Calu3 (cell line): ENCODE results near the gene DKC1. TPM values are rescaled to one million over a fixed set of nuclear protein-coding genes. Genes with fewer than 3 reads are reported as not detected.

Source experiments
- BruUV-seq: library from RNA; stranded (reverse); fragments of 400-500 nt; replicated peaks from 2 replicates; lab custom pipeline; 2021; lab: Mats Ljungman, UMichigan
- CTCF ChIA-PET: fragments of 300-600 bp; sonication (Branson Sonifier 250); formaldehyde crosslinking; loops from one replicate; lab custom pipeline; 2022; ENCODE audit warnings: antibody characterized with exemption; lab: Charles Lee
- DNase-seq: peaks from one replicate; pipeline ENCODE4 v3.0.0; 2022
- H3K27ac Mint-ChIP-seq: one replicate; pipeline ENCODE4 v1.8.0; 2022; ENCODE audit warnings: mixed read lengths; ENCODE audit not compliant: unreplicated experiment
- H3K27me3 Mint-ChIP-seq: one replicate; pipeline ENCODE4 v1.8.0; 2022; ENCODE audit warnings: mixed read lengths; ENCODE audit not compliant: unreplicated experiment
- H3K36me3 Mint-ChIP-seq: one replicate; pipeline ENCODE4 v1.8.0; 2022; ENCODE audit warnings: mild to moderate bottlenecking, moderate library complexity, mixed read lengths; ENCODE audit not compliant: insufficient read depth, unreplicated experiment
- H3K4me1 Mint-ChIP-seq: one replicate; pipeline ENCODE4 v1.8.0; 2022; ENCODE audit warnings: mild to moderate bottlenecking, low read depth, mixed read lengths; ENCODE audit not compliant: unreplicated experiment
- H3K4me3 Mint-ChIP-seq: one replicate; pipeline ENCODE4 v1.8.0; 2022; ENCODE audit warnings: mild to moderate bottlenecking, low read depth, moderate library complexity, mixed read lengths; ENCODE audit not compliant: unreplicated experiment
- H3K9me3 Mint-ChIP-seq: one replicate; pipeline ENCODE4 v1.8.0; 2022; ENCODE audit warnings: low read depth, mixed read lengths; ENCODE audit not compliant: unreplicated experiment
- intact Hi-C: fragments of 100-400 bp; cut with micrococcal nuclease; formaldehyde crosslinking; loops from one replicate; pipeline ENCODE4 v1.10.0; 2022; ENCODE audit not compliant: unreplicated experiment
- total RNA-seq: library from RNA; stranded (reverse); gene quantifications from 2 replicates; pipeline ENCODE4 v1.2.3, GENCODE V29; 2022
- TF ChIP-seq, protein P1 (sequence below): fragments of 200-600 bp; IDR thresholded peaks from one replicate; pipeline ENCODE4 v1.8.0; 2022; ENCODE audit warnings: antibody characterized with exemption; ENCODE audit not compliant: unreplicated experiment

The DKC1 gene
- total RNA-seq, 1 experiment from 2014 or later, result 112 TPM

DNA sequence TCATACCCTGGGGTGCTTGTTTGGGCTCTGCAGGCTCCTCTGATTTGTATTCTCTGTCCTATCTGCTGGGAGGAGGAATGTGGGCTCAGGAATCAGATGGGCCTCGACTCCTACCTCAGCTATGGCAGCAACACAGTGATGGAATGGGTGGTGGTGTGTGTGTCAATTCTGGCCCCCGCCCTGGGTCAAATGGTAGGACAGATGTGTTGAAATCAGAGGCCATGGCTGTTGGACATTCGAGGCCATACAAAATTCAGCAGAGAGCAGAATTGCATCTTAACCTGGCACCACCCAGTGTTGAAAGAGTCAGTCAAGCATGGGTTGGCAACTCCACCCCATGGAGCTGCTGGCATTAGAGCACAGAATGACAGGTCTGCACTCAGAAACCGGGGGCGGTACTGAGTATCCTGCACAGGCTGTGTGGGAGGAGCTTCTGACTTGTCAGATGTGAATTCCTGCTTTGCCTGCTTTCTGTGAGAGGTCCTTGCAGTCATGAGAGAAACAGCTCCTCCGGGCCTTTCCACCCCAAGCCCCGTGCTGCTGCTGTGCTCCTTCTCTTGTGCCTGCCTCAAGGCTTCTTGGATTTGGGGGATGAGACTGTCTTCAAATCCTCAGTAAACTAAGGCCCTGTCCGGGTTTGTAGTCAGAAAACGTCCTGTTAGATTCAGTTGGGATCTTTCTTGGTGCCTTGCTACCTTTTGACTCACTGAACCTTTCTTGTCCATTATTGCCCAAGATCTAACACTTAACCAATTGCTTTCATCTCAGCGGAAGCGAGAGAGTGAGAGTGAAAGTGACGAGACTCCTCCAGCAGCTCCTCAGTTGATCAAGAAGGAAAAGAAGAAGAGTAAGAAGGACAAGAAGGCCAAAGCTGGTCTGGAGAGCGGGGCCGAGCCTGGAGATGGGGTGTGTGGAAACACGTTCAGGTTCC lies 13.0 kb downstream of the DKC1 start:
- intact Hi-C loops, result no loop called here
- Mint-ChIP-seq H3K36me3 (peaks cover 37% of the 10 kb centered on the region), H3K4me3 (no peak overlapping the region), H3K27me3 (no peaks in the 10 kb centered on the region), H3K27ac (no peak overlapping the region), H3K4me1 (no peaks in the 10 kb centered on the region), H3K9me3 (peaks cover 3% of the 10 kb centered on the region)
- no peak for DNase-seq
- TF ChIP-seq, protein P1, sequence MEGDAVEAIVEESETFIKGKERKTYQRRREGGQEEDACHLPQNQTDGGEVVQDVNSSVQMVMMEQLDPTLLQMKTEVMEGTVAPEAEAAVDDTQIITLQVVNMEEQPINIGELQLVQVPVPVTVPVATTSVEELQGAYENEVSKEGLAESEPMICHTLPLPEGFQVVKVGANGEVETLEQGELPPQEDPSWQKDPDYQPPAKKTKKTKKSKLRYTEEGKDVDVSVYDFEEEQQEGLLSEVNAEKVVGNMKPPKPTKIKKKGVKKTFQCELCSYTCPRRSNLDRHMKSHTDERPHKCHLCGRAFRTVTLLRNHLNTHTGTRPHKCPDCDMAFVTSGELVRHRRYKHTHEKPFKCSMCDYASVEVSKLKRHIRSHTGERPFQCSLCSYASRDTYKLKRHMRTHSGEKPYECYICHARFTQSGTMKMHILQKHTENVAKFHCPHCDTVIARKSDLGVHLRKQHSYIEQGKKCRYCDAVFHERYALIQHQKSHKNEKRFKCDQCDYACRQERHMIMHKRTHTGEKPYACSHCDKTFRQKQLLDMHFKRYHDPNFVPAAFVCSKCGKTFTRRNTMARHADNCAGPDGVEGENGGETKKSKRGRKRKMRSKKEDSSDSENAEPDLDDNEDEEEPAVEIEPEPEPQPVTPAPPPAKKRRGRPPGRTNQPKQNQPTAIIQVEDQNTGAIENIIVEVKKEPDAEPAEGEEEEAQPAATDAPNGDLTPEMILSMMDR, result no peak
- BruUV-seq, result no TSS peak
- CTCF ChIA-PET, result no interaction called here

- intact Hi-C loops, result no loop called here
- Mint-ChIP-seq H3K27me3 (peaks cover 3% of the 10 kb centered on the region), H3K27ac (no peak overlapping the region), H3K9me3 (no peaks in the 10 kb centered on the region), H3K4me1 (no peaks in the 10 kb centered on the region), H3K36me3 (peaks cover 26% of the 10 kb centered on the region), H3K4me3 (no peak overlapping the region)
- TF ChIP-seq, protein P1, result no peak
- BruUV-seq, result no TSS peak
- CTCF ChIA-PET, result no interaction called here
- DNase-seq, result no peak
Observed at GRCh38 chrX:154776753-154777152, 14.1 kb downstream of the DKC1 start.

DNA sequence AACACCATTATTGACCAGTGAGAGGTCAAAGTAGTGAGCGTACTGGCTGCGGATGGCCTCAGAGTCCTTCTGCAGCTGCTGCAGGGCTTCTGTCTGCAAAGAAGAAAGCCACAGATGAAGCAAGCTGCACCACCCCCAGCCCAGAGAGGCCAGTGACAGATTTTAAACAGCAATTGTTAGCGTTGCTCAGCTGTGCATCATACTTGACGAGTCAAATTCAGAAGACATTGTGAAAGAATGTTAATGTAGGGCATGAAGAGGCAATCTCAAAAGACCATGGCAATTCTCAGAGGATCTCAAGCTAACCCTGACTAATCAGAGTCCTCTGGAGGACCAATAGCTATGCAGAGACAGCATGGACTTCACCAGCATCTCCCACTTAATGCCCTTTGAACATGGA lies 16.6 kb downstream of the DKC1 start:
- Mint-ChIP-seq H3K27me3 (peaks cover 29% of the 10 kb centered on the region), H3K4me1 (no peaks in the 10 kb centered on the region), H3K4me3 (no peak overlapping the region), H3K9me3 (no peaks in the 10 kb centered on the region), H3K27ac (no peak overlapping the region), H3K36me3 (peaks cover 17% of the 10 kb centered on the region)
- BruUV-seq, result no TSS peak
- DNase-seq, result no peak
- TF ChIP-seq, protein P1, result no peak
- CTCF ChIA-PET, result interaction anchor here (0.6 kb wide), 1 partner anchor 10 kb away, joined by 3 read pairs; no protein-coding TSS in a partner anchor
- intact Hi-C loops, result no loop called here

DNA sequence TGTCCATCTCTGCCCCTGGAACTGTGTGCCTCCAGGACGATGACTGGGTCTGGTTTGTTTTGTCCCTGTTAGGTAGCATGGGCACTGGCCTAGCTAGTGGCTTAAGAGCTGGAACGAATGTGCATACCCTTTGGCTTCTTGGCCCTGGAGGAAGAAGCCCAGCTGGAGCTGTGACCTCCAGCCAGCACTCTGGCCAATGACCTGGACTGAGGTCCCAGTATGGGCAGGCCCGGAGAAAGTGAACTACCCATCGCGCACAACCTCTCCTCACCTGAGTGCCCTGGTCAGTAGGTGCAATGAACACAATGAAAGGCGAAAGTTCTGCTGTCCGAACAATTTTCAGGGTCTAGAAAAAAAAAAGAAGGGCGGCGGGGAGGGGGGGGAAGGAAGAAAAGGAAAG lies 18.3 kb downstream of the DKC1 start:
- Mint-ChIP-seq H3K9me3 (no peaks in the 10 kb centered on the region), H3K27me3 (peaks cover 46% of the 10 kb centered on the region), H3K4me1 (no peaks in the 10 kb centered on the region), H3K4me3 (no peak overlapping the region), H3K27ac (no peak overlapping the region), H3K36me3 (peaks cover 17% of the 10 kb centered on the region)
- TF ChIP-seq, protein P1, result no peak
- intact Hi-C loops, result no loop called here
- no peak for DNase-seq
- CTCF ChIA-PET, result no interaction called here
- no TSS peak for BruUV-seq
